H1 (cell line): ENCODE measurements around the gene FLVCR1. TPM values are rescaled to one million over a fixed set of nuclear protein-coding genes. Genes with fewer than 3 reads are reported as not detected.

ENCODE experiments used
- CTCF ChIA-PET: fragments of 300-600 bp; sonication (Branson Sonifier 250); formaldehyde crosslinking; loops from one replicate; lab custom pipeline; 2021; ENCODE audit not compliant: partially characterized antibody; lab: Charles Lee
- POLR2A ChIA-PET: fragments of 300-600 bp; sonication (Branson Sonifier 250); formaldehyde crosslinking; loops from one replicate; lab custom pipeline; 2021; ENCODE audit warnings: inconsistent platforms; ENCODE audit not compliant: partially characterized antibody; lab: Charles Lee
- DNase-seq, 2 experiments: peaks; one replicate each; pipeline versions ENCODE4 v3.0.0 to v3.0.0-alpha.2; 2010 to 2022; ENCODE audit warnings: low spot score in 2 of 2, low read depth in 1 of 2, mixed read lengths in 1 of 2
- FAIRE-seq: peaks from 2 replicates; lab custom pipeline; 2011; peaks lifted over from hg19 to GRCh38; lab: Jason Lieb, UNC
- H2AFZ ChIP-seq: 2 replicates; pipeline ENCODE4 v1.8.1; 2012; ENCODE audit warnings: low read length, inconsistent platforms
- H2AK5ac ChIP-seq: 2 replicates; pipeline ENCODE4 v1.6.1; 2013; ENCODE audit warnings: low read depth, low read length
- H2BK120ac ChIP-seq: replicated peaks from 2 replicates; pipeline ENCODE3; 2013; ENCODE audit warnings: low read depth, low read length, inconsistent platforms
- H2BK12ac ChIP-seq: 2 replicates; pipeline ENCODE4 v1.6.1; 2013; ENCODE audit warnings: low read depth, low read length
- H2BK15ac ChIP-seq: 2 replicates; pipeline ENCODE4 v1.6.1; 2013; ENCODE audit warnings: low read length
- H2BK20ac ChIP-seq: 2 replicates; pipeline ENCODE4 v1.6.1; 2013; ENCODE audit warnings: low read length
- H2BK5ac ChIP-seq: 2 replicates; pipeline ENCODE4 v1.6.1; 2013; ENCODE audit warnings: low read depth, low read length
- H3K14ac ChIP-seq: 2 replicates; pipeline ENCODE4 v1.6.1; 2013; ENCODE audit warnings: inconsistent platforms; ENCODE audit not compliant: insufficient read length
- H3K18ac ChIP-seq: 2 replicates; pipeline ENCODE4 v1.6.1; 2013; ENCODE audit warnings: low read length; ENCODE audit errors: extremely low read depth
- H3K23ac ChIP-seq: 2 replicates; pipeline ENCODE4 v1.6.1; 2013; ENCODE audit warnings: inconsistent platforms; ENCODE audit not compliant: insufficient read length
- H3K23me2 ChIP-seq: 2 replicates; pipeline ENCODE4 v1.6.1; 2013; ENCODE audit warnings: low read depth, low read length
- H3K27ac ChIP-seq: 2 replicates; pipeline ENCODE4 v1.6.1; 2011; ENCODE audit warnings: low read depth, low read length, inconsistent platforms
- H3K27me3 ChIP-seq, 4 experiments: replicated peaks in 1 of 4; 1 replicate in 1 of 4; 2 replicates in 3 of 4; pipeline versions ENCODE4 v1.6.1 to v1.8.1; 2011 to 2013; ENCODE audit warnings: low read length in 3 of 4, mild to moderate bottlenecking in 3 of 4, inconsistent platforms in 2 of 4, mixed read lengths in 2 of 4, moderate library complexity in 1 of 4; ENCODE audit not compliant: control insufficient read depth in 3 of 4, insufficient read depth in 3 of 4; ENCODE audit errors: extremely low read depth in 1 of 4
- H3K36me3 ChIP-seq, 4 experiments: 2 replicates each; pipeline versions ENCODE4 v1.6.1 to v1.8.1; 2011 to 2013; ENCODE audit warnings: mild to moderate bottlenecking in 4 of 4, low read length in 3 of 4, moderate library complexity in 2 of 4, control low read depth in 1 of 4, inconsistent platforms in 1 of 4; ENCODE audit not compliant: insufficient read depth in 4 of 4, control insufficient read depth in 2 of 4
- H3K4ac ChIP-seq: replicated peaks from 2 replicates; pipeline ENCODE3; 2013; ENCODE audit warnings: low read length, low read depth, mixed read lengths, inconsistent platforms; ENCODE audit not compliant: insufficient read length
- H3K4me1 ChIP-seq, 4 experiments: replicated peaks in 1 of 4; 1 replicate in 1 of 4; 2 replicates in 3 of 4; pipeline versions ENCODE4 v1.6.1 to v1.8.1; 2011 to 2013; ENCODE audit warnings: low read length in 3 of 4, inconsistent platforms in 2 of 4, mixed read lengths in 1 of 4; ENCODE audit not compliant: insufficient read depth in 4 of 4, control insufficient read depth in 3 of 4
- H3K4me2 ChIP-seq, 2 experiments: 2 replicates each; pipeline versions ENCODE4 v1.6.1 to v1.8.1; 2011 to 2013; ENCODE audit warnings: low read depth in 2 of 2, low read length in 2 of 2, control low read depth in 1 of 2, inconsistent platforms in 1 of 2, mild to moderate bottlenecking in 1 of 2; ENCODE audit not compliant: insufficient read depth in 1 of 2
- H3K4me3 ChIP-seq, 4 experiments: fragments of 200-600, 300-600 bp in 1 of 4; sonication (generic), shearing (Covaris generic), sonication (Bioruptor Twin) in 1 of 4; 2 replicates each; pipeline versions ENCODE4 v1.5.1 to v1.8.1; 2011 to 2016; ENCODE audit warnings: low read length in 4 of 4, low read depth in 3 of 4, control low read depth in 2 of 4, inconsistent platforms in 2 of 4, mild to moderate bottlenecking in 2 of 4, mixed read lengths in 1 of 4, moderate library complexity in 1 of 4; ENCODE audit not compliant: insufficient read depth in 2 of 4; ENCODE audit errors: extremely low read depth in 1 of 4
- H3K56ac ChIP-seq: replicated peaks from 2 replicates; pipeline ENCODE3; 2013; ENCODE audit warnings: low read depth, mild to moderate bottlenecking, mixed read lengths, low read length, inconsistent platforms; ENCODE audit not compliant: insufficient read length
- H3K79me1 ChIP-seq: 2 replicates; pipeline ENCODE4 v1.6.1; 2013; ENCODE audit warnings: low read depth, low read length, control low read depth
- H3K79me2 ChIP-seq, 2 experiments: 2 replicates each; pipeline versions ENCODE4 v1.6.1 to v1.8.1; 2012 to 2013; ENCODE audit warnings: low read length in 2 of 2, mild to moderate bottlenecking in 2 of 2, inconsistent platforms in 1 of 2; ENCODE audit not compliant: insufficient read depth in 2 of 2, control insufficient read depth in 1 of 2
- H3K9ac ChIP-seq, 4 experiments: replicated peaks in 1 of 4; 1 replicate in 1 of 4; 2 replicates in 3 of 4; pipeline versions ENCODE4 v1.6.1 to v1.8.1; 2011 to 2013; ENCODE audit warnings: low read depth in 3 of 4, low read length in 3 of 4, control low read depth in 2 of 4, mild to moderate bottlenecking in 2 of 4, moderate library complexity in 2 of 4, inconsistent platforms in 1 of 4; ENCODE audit errors: extremely low read depth in 1 of 4
- H3K9me3 ChIP-seq, 2 experiments: 2 replicates each; pipeline versions ENCODE4 v1.6.1 to v1.8.1; 2012 to 2013; ENCODE audit warnings: mild to moderate bottlenecking in 2 of 2, moderate library complexity in 2 of 2, control low read depth in 1 of 2, inconsistent platforms in 1 of 2, low read depth in 1 of 2, low read length in 1 of 2, mixed read lengths in 1 of 2; ENCODE audit not compliant: insufficient read depth in 2 of 2
- H4K20me1 ChIP-seq, 2 experiments: replicated peaks in 1 of 2; 2 replicates each; pipeline versions ENCODE3 to v1.8.1; 2011 to 2013; ENCODE audit warnings: inconsistent platforms in 2 of 2, low read length in 2 of 2, mild to moderate bottlenecking in 1 of 2; ENCODE audit not compliant: insufficient read depth in 2 of 2, control insufficient read depth in 1 of 2
- H4K5ac ChIP-seq: 2 replicates; pipeline ENCODE4 v1.6.1; 2013; ENCODE audit warnings: low read length, low read depth, mixed read lengths, inconsistent platforms; ENCODE audit not compliant: insufficient read length
- H4K8ac ChIP-seq: 2 replicates; pipeline ENCODE4 v1.8.0; 2013; ENCODE audit warnings: mild to moderate bottlenecking, moderate library complexity, low read length, inconsistent platforms; ENCODE audit not compliant: insufficient read depth; ENCODE audit errors: extremely low read depth
- H4K91ac ChIP-seq: replicated peaks from 2 replicates; pipeline ENCODE3; 2013; ENCODE audit warnings: low read length, mixed read lengths, inconsistent platforms; ENCODE audit not compliant: insufficient read length
- KDM4A ChIP-seq: IDR thresholded peaks from one replicate; pipeline ENCODE4 v1.7.1; 2012; ENCODE audit warnings: low read depth, mild to moderate bottlenecking, moderate library complexity, low read length, inconsistent platforms; ENCODE audit not compliant: severe bottlenecking
- MAFK ChIP-seq: IDR thresholded peaks from 2 replicates; pipeline ENCODE4 v1.6.1; 2012; ENCODE audit warnings: low read depth, mild to moderate bottlenecking, improper control_type of control experiment, low read length
- POLR2A ChIP-seq, 2 experiments: IDR thresholded peaks; 1 replicate in 1 of 2; 2 replicates in 1 of 2; pipeline ENCODE4 v1.6.1; 2011; ENCODE audit warnings: low read depth in 2 of 2, low read length in 2 of 2, mild to moderate bottlenecking in 2 of 2; ENCODE audit errors: control extremely low read depth in 1 of 2
- POLR2AphosphoS5 ChIP-seq: IDR thresholded peaks from 2 replicates; pipeline ENCODE4 v1.6.1; 2011; ENCODE audit warnings: low read depth, low read length
- RNF2 ChIP-seq: fragments of 200-900, 300-1000 bp; sonication (generic); IDR thresholded peaks from 2 replicates; pipeline ENCODE4 v1.7.1; 2016; ENCODE audit warnings: borderline replicate concordance, low read depth, mild to moderate bottlenecking, antibody characterized with exemption, low read length; ENCODE audit not compliant: poor library complexity, severe bottlenecking; ENCODE audit errors: missing control alignments
- RXRA ChIP-seq: IDR thresholded peaks from 2 replicates; pipeline ENCODE4 v1.6.1; 2011; ENCODE audit warnings: low read depth, mild to moderate bottlenecking, low read length, moderate library complexity; ENCODE audit not compliant: insufficient read depth
- WGBS, 2 experiments: shearing (Covaris generic) in 1 of 2; methylation state at CpG; one replicate each; pipeline versions ENCODE4 v1.1.6 to v1.1.7; 2013 to 2015; ENCODE audit warnings: low lambda C conversion rate in 2 of 2, mixed read lengths in 2 of 2, inconsistent platforms in 1 of 2, low coverage in 1 of 2, missing lambda C conversion rate in 1 of 2; ENCODE audit not compliant: insufficient replicate concordance in 2 of 2, insufficient coverage in 1 of 2, insufficient read length in 1 of 2; ENCODE audit errors: extremely low coverage in 1 of 2, missing lambda C conversion rate in 1 of 2; 5-methylcytosine and 5-hydroxymethylcytosine counted together
- polyA plus RNA-seq, 7 experiments: library from polyadenylated mRNA; depleted of rRNA in 3 of 7; stranded (reverse) in 5 of 7; unstranded in 2 of 7; fragments of >200 nt in 5 of 7; fragments of 200-250 nt in 2 of 7; gene quantifications; 1 replicate in 5 of 7; 2 replicates in 1 of 7; 4 replicates in 1 of 7; pipeline versions ENCODE4 v1.2.1 to v1.2.3, GENCODE V29; 2011 to 2013; ENCODE audit warnings: missing spikeins in 2 of 7, mixed read lengths in 2 of 7
- total RNA-seq: library from RNA; stranded (reverse); fragmentation: NEBNext Ultra II Directional; extraction: Animal tissue kit (Norgen Biotek cat#: 25700); gene quantifications from 2 replicates; pipeline ENCODE4 v1.2.1, GENCODE V29; 2021
- TF ChIP-seq, protein P1 (sequence below): IDR thresholded peaks from 2 replicates; pipeline ENCODE4 v1.6.1; 2011; ENCODE audit warnings: low read length, improper control_type of control experiment

The FLVCR1 gene
- total and polyA plus RNA-seq, 2 of the 8 experiments (the other 6 are each of a cell fraction or from before 2014, with no cell fraction given), result 31.8 to 75.7 TPM

DNA sequence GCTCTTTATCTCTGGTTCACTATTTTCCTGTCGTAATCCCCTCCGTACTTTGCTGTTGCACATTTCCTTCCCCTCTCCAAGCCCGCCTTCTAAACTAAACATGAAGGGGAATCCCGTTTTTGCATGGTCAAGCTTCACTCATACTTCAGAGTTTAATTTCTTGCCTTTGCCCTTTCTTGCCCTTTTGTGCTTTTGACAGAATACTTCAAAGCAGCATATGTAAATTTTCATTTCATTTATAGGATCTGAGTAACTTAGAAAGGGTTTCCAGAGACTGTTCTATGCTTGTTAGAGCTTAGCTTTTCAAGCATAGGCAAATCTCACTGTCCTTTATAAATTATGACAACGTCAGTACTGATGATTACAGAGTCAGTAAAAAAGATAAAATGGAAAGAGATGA is 38.3 kb upstream of the FLVCR1 start:
- Histone ChIP-seq H3K9ac (no peak overlapping the region), H2BK120ac (no peak overlapping the region), H3K4me2 (no peak overlapping the region), H2AFZ (no peak overlapping the region), H2BK20ac (no peak overlapping the region), H4K5ac (no peak overlapping the region), H3K79me2 (no peaks in the 10 kb centered on the region), H3K4ac (no peak overlapping the region), H3K27ac (no peak overlapping the region), H3K18ac (no peak overlapping the region), H2BK5ac (no peak overlapping the region), H3K27me3 (no peaks in the 10 kb centered on the region), H2AK5ac (no peak overlapping the region), H4K91ac (no peak overlapping the region), H2BK12ac (no peak overlapping the region), H2BK15ac (no peak overlapping the region), H3K4me1 (no peaks in the 10 kb centered on the region), H4K8ac (no peak overlapping the region), H3K14ac (no peak overlapping the region), H3K56ac (no peak overlapping the region), H3K9me3 (no peaks in the 10 kb centered on the region), H4K20me1 (no peaks in the 10 kb centered on the region), H3K23ac (no peak overlapping the region), H3K79me1 (no peaks in the 10 kb centered on the region), H3K23me2 (no peaks in the 10 kb centered on the region), H3K36me3 (no peaks in the 10 kb centered on the region; a peak in 1 of 8 replicates), H3K4me3 (no peak overlapping the region)
- TF ChIP-seq, protein P1, sequence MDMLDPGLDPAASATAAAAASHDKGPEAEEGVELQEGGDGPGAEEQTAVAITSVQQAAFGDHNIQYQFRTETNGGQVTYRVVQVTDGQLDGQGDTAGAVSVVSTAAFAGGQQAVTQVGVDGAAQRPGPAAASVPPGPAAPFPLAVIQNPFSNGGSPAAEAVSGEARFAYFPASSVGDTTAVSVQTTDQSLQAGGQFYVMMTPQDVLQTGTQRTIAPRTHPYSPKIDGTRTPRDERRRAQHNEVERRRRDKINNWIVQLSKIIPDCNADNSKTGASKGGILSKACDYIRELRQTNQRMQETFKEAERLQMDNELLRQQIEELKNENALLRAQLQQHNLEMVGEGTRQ, result no peak
- no peak for TF ChIP-seq RXRA
- TF ChIP-seq KDM4A, result no peak
- no peak for TF ChIP-seq POLR2AphosphoS5
- TF ChIP-seq RNF2, result no peak
- TF ChIP-seq MAFK, result no peak
- no peak for TF ChIP-seq POLR2A (IDR thresholded peaks at IDR 0.05; ENCODE audit: control extremely low read depth in 1 of 2, low read depth in 2 of 2, low read length in 2 of 2)
- DNase-seq (no peak), FAIRE-seq (no peak)
- POLR2A ChIA-PET, result interaction anchor here (1.3 to 1.8 kb wide), 2 partner anchors 8 to 60 kb away, joined by 3 to 4 read pairs; no protein-coding TSS in a partner anchor
- CTCF ChIA-PET, result interaction anchor here (0.6 to 1.6 kb wide), 4 partner anchors 42 to 208 kb away, joined by 3 to 6 read pairs (median 4); no protein-coding TSS in a partner anchor
- 85% methylated on average over 5 of the region's 5 CpGs; no CpG with 5 or more reads in 1 of the 2 experiments for WGBS, 2 experiments
